ENCODE results near the gene AMDHD2.

DNA sequence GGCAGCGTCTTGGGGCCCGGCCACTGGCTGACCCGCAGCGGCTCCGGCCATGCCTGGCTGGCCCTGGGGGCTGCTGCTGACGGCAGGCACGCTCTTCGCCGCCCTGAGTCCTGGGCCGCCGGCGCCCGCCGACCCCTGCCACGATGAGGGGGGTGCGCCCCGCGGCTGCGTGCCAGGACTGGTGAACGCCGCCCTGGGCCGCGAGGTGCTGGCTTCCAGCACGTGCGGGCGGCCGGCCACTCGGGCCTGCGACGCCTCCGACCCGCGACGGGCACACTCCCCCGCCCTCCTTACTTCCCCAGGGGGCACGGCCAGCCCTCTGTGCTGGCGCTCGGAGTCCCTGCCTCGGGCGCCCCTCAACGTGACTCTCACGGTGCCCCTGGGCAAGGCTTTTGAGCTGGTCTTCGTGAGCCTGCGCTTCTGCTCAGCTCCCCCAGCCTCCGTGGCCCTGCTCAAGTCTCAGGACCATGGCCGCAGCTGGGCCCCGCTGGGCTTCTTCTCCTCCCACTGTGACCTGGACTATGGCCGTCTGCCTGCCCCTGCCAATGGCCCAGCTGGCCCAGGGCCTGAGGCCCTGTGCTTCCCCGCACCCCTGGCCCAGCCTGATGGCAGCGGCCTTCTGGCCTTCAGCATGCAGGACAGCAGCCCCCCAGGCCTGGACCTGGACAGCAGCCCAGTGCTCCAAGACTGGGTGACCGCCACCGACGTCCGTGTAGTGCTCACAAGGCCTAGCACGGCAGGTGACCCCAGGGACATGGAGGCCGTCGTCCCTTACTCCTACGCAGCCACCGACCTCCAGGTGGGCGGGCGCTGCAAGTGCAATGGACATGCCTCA is 48.3 kb upstream of the AMDHD2 start:
- TF ChIP-seq, protein P1, sequence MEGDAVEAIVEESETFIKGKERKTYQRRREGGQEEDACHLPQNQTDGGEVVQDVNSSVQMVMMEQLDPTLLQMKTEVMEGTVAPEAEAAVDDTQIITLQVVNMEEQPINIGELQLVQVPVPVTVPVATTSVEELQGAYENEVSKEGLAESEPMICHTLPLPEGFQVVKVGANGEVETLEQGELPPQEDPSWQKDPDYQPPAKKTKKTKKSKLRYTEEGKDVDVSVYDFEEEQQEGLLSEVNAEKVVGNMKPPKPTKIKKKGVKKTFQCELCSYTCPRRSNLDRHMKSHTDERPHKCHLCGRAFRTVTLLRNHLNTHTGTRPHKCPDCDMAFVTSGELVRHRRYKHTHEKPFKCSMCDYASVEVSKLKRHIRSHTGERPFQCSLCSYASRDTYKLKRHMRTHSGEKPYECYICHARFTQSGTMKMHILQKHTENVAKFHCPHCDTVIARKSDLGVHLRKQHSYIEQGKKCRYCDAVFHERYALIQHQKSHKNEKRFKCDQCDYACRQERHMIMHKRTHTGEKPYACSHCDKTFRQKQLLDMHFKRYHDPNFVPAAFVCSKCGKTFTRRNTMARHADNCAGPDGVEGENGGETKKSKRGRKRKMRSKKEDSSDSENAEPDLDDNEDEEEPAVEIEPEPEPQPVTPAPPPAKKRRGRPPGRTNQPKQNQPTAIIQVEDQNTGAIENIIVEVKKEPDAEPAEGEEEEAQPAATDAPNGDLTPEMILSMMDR (IDR thresholded peaks at IDR 0.05): no peak
- no peak for TF ChIP-seq ZFX (IDR thresholded peaks at IDR 0.05; ENCODE audit: borderline replicate concordance)
